ENCODE data around the gene BCAS1.

Gene BCAS1

DNA sequence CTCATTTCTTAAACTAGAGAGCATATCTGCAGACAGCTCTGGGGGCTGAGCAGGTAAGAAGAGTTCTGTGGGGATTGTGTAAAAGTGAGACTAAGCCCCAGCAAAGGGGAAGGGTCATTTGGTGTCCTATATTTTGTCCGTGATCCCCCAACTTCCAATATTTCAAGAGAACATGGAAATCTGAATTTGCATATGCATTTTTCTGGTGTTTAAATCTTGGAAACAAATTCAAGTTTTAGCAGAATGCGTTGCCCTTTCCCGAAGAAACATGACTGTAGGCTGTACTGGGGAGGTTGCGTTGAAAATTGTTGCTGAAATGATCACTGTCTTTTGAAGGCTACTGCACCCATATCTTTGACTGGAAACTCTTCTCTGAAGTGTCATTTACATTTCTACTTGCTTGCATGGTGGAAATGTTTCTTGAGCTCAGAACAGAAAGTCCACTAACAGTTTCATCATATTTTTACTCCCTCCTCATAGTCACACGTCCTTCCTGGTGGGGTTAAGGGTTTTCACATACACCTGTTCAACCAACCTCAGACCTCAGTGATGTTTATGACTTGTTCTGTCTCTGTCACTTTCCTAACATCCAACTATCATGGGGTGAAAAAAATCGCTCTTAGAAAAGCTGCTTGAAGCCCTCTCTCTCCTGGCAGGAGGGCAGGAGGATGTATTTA lies 140.3 kb downstream of the BCAS1 start:
- in situ Hi-C loops (cut with MboI; ENCODE audit: low sequenced_read_pairs, unreplicated experiment): loop anchor here (10.0 to 25.0 kb wide), 2 partner anchors 195 to 343 kb away; partner anchors contain the start of gene ZNF217

DNA sequence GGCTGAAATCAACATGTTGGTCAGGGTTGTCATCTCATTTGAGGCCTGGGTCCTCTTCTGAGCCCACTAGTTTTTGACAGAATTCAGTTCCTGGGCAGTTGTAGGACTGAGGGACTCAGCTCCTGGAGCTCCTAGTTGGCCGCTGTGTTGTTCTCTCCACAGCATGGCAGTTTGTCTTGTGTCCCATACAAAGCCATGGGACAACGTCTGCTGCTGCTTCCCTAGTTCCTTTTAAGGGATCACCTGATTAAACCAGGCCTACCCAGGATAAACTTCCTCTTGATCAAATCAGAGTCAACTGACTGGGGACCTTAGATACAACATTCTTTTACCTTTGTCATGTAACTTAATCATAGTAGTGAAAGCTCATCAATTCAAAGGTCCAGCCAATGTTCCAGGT lies 141.0 kb downstream of the BCAS1 start:
- no peak for DNase-seq (ENCODE audit: low spot score)
- TF ChIP-seq, protein P1, sequence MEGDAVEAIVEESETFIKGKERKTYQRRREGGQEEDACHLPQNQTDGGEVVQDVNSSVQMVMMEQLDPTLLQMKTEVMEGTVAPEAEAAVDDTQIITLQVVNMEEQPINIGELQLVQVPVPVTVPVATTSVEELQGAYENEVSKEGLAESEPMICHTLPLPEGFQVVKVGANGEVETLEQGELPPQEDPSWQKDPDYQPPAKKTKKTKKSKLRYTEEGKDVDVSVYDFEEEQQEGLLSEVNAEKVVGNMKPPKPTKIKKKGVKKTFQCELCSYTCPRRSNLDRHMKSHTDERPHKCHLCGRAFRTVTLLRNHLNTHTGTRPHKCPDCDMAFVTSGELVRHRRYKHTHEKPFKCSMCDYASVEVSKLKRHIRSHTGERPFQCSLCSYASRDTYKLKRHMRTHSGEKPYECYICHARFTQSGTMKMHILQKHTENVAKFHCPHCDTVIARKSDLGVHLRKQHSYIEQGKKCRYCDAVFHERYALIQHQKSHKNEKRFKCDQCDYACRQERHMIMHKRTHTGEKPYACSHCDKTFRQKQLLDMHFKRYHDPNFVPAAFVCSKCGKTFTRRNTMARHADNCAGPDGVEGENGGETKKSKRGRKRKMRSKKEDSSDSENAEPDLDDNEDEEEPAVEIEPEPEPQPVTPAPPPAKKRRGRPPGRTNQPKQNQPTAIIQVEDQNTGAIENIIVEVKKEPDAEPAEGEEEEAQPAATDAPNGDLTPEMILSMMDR (IDR thresholded peaks at IDR 0.05; ENCODE audit: borderline replicate concordance, control extremely low read depth, extremely low read depth, insufficient read depth, missing control alignments): no peak
- in situ Hi-C loops (cut with MboI; ENCODE audit: low sequenced_read_pairs, unreplicated experiment): loop anchor here (10.0 to 25.0 kb wide), 2 partner anchors 195 to 342 kb away; partner anchors contain the start of gene ZNF217

More for the DNA sequence above, 140.3 kb downstream of the BCAS1 start:
- DNase-seq (ENCODE audit: low spot score): peak; percentile 63
- TF ChIP-seq, protein P1 (IDR thresholded peaks at IDR 0.05; ENCODE audit: borderline replicate concordance, control extremely low read depth, extremely low read depth, insufficient read depth, missing control alignments): no peak

DNA sequence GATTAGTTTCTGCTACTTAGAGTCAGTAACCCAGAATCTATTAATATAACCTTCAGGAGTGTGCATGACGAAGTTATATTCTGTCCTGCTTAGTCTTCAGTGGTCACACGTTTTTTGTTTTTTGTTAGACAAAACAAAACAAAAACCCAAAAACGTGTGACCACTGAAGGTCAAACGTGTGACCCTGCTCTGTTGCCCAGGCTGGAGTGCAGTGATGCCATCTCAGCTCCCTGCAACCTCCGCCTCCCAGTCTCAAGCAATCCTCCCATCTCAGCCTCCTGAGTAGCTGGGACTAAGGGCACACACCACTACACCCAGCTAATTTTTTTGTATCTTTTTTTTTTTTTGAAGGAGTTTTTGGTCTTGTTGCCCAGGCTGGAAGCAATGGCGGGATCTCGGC lies 142.4 kb downstream of the BCAS1 start:
- TF ChIP-seq, protein P1 (IDR thresholded peaks at IDR 0.05; ENCODE audit: borderline replicate concordance, control extremely low read depth, extremely low read depth, insufficient read depth, missing control alignments): no peak
- DNase-seq (ENCODE audit: low spot score): no peak
- in situ Hi-C loops (cut with MboI; ENCODE audit: low sequenced_read_pairs, unreplicated experiment): loop anchor here (10.0 to 25.0 kb wide), 2 partner anchors 193 to 341 kb away; partner anchors contain the start of gene ZNF217

DNA sequence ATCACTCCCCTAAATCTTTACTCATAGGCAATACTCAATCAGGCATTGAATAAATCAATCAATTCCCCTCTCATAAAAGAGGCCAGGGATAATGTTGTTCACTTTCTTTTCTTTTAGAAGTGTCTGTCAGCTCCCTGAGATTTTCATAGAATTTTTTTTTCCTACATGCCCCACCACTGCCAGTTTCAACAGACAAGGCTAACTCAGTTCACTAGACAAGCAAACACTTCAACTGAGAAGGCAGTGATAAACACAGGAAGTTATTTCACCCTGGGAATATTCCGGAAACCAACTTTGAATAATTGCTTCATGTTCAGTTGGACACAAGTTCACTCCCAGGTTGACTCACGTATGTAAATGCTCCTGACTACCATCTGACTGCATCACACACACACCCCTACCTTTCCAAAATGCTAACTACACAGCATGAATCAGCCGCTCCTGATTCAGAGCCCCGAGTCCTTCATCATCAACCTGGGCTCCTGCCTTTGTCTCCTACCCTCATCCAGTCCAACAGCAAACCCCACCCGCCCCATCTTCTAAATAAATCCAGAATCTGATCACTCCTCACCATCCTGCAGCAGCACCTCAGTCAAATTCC lies 143.9 kb downstream of the BCAS1 start:
- peak; percentile 58 for DNase-seq (ENCODE audit: low spot score)
- TF ChIP-seq, protein P1 (IDR thresholded peaks at IDR 0.05; ENCODE audit: borderline replicate concordance, control extremely low read depth, extremely low read depth, insufficient read depth, missing control alignments): no peak
- in situ Hi-C loops (cut with MboI; ENCODE audit: low sequenced_read_pairs, unreplicated experiment): loop anchor here (10.0 to 25.0 kb wide), 2 partner anchors 192 to 339 kb away; partner anchors contain the start of gene ZNF217

DNA sequence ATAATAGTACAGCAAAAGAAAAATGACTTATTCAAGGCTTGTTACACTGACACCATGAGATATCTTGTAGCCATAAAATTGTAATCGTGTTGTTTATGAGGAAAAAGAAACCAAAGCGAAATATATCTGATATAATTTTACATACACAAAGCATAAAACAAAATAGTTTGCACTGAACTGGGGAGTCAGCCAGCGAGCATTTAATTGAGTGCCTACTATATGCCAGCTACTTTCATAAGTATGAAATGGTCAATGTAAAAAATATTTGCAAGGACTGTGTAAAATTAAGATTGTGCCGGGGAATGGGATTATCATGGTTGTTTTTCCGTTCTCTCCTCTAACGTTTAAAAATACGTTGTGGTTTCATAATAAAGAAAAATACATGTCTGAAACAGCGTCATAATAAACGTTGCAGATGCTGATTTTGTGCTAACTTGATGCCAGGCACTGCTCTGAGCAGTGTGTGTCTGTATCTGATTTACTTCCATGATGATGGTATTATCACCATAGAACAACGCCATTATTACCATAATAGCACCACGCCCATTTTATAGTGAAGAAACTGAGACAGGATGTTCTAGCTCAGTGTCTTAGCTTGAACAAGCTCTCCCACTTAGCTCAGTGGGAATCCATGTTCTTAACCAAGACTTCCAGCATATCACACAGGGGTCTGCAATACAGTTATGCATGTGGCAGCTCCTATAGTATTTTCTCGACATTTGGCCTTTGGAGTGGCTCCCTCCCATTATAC lies 144.6 kb downstream of the BCAS1 start:
- in situ Hi-C loops (cut with MboI; ENCODE audit: low sequenced_read_pairs, unreplicated experiment): loop anchor here (10.0 to 25.0 kb wide), 2 partner anchors 191 to 339 kb away; partner anchors contain the start of gene ZNF217
- TF ChIP-seq, protein P1 (IDR thresholded peaks at IDR 0.05; ENCODE audit: borderline replicate concordance, control extremely low read depth, extremely low read depth, insufficient read depth, missing control alignments): no peak
- no peak for DNase-seq (ENCODE audit: low spot score)
